HG03060 (cell line): ENCODE results near the gene CEP19.
"Not testable (repeated sequence)": the region's sequence is repeated elsewhere in the genome, so short reads cannot be mapped to it uniquely, and the experiment has no call there.

Experiments used
- ATAC-seq: cut with Tn5 transposase; IDR thresholded peaks from one replicate; pipeline ENCODE4 v1.9.1; 2021; ENCODE audit warnings: low read depth, moderate number of reproducible peaks; ENCODE audit not compliant: unreplicated experiment

Gene CEP19, protein sequence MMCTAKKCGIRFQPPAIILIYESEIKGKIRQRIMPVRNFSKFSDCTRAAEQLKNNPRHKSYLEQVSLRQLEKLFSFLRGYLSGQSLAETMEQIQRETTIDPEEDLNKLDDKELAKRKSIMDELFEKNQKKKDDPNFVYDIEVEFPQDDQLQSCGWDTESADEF

DNA sequence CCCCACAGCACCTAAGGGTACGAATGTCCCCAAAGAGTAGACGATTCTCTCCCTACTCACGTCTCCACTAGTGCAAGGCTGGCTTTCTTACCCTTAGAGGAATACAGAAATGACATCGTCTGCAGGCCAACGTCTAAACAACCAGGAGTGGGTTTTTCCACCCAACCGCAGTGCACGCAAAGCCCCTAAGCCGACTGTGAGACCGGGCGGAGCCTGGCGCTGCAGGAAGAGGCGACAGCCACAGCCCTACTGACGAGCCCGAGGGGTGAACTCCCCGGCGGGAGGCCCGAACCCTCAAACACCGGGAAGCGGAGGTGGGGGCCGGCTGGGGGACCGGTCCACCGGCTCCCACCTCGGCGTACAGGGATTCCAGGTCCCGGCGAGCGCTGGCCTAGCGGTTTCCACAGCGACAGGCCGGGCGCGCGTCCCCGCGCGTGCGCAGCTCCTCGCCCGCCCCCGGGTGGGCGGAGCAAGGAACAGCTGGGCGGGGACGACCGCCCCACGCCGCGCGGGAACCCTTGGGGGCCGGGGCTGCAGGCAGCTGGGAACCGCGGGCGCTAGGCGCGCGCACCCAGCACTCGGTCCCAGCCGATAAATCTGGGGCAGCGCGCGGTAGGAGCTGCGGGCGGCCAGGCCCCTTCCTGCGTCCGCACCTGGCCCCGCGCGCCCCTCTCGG lies at the start of gene CEP19, which contains the start of gene PIGX:
CEP19 (minus strand) TSS at position 413 of the 676 bp plus-strand sequence. CDS start 3,593 bp downstream, outside the sequence.
PIGX (plus strand) TSS at position 540 of the 676 bp plus-strand sequence.
- ATAC-seq: peak; percentile 41

DNA sequence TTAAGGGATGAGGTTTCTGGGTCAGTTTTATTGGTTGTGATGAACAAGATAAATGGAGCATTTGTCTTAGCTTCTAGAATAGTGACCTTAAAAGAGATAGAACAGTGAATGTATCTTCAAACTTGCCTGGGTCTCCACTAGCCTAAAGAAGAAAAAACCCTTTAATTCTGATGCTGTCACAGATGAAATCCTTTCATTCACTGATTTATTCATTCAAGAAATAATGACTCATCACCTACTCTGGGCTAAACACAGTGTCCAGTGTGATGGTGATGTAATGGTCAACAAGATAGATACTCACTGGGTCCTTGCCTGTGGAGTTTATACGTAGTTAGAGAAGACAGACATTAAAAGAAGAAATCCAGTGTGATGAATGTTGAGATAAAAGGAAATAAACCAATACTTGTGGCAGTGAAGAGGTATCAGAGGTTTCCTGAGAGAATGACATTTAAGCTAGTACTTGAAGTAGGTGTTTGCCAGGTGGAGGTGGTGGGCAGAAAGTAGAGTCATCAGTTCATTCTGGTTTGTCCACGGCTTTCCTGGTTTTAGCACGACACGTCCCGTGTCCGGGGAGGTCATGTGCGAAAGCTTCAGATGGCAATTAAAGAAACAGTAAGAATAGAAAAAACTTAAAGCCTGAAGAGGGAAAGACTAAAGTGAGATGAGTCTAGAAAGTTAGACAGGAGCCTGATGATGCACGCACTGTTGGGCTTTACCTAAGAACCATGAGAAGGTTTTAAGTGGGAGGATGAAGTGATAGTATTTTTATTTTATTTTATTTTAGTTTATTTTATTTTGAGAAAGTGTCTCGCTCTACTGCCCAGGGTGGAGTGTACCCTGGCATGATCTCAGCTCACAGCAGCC lies 46.1 kb upstream of the CEP19 start:
- ATAC-seq: no peak

DNA sequence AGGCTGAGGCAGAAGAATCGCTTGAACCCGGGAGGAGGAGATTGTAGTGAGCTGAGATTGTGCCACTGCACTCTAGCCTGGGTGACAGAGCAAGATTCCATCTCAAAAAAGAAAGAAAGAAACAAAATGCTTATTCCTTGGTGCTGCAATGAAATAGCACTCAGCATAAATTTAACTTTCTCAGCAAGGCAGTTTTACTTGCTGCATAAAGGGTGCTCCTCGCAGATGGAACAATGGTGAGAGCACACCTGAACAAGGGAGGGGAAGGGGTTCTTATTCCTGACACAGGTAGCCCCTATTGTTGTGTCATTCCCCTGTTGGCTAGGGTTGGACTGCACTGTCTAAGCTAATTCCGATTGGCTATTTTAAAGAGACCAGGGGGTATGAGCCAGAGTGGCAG lies 44.7 kb upstream of the CEP19 start:
- ATAC-seq: no peak

DNA sequence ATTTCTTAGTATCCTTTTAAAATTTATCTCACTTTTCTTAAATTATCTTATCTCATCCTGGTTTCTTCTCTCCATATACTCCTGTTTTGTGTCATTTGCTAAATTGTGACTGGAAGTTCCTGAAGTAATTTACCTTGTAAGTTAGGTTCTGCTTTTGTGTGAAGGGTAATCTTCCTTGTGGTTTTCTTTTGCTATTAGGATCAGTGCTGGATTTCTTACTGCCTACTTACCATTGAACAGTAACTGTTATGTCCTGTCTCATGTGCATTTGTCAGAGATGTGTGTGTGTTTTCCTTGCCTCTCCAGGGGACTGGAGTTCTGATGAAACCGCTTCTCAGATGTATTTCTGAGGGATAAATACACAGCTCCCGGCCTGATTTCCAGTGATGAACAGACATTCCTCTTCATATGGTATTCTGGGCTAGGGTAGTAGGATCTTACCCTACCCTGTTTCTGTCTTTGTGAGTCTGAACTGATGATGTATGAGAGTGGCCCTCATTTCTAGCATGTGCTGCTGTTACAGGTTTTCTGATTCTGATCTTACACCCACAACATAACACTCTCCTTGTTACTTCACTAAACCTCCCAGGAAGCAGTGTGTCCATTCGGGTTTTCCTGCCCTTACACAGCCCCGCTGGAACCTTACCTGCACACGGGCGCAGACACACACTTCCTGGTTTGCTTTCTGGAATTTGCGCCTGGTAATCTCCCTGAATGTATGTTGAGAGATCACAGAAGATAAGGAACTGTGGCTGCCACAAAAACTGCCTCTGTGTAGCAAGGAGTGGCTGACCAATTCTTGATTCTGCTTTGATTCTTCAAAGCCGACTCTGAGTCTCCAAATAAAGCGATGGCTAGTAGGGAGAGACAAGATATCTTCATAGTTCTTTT lies 42.3 kb upstream of the CEP19 start:
- ATAC-seq: no peak

DNA sequence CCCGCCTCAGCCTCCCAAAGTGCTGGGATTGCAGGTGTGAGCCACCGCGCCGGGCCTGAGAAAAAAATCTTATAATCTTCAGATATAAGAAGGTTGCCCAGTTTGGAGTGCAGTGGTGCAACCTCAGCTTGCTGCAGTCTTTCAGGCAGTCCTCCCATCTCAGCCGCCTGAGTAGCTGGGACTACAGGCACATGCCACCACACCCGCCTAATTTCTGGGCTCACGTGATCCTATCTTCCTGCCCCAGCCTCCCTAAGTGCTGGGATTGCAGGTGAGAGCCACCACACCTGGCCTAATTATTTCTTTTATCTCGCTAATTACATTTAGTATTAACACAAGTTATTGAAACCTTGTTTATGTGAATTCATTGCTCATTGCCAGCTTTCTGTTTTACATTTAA lies 41.2 kb upstream of the CEP19 start:
- no peak for ATAC-seq

DNA sequence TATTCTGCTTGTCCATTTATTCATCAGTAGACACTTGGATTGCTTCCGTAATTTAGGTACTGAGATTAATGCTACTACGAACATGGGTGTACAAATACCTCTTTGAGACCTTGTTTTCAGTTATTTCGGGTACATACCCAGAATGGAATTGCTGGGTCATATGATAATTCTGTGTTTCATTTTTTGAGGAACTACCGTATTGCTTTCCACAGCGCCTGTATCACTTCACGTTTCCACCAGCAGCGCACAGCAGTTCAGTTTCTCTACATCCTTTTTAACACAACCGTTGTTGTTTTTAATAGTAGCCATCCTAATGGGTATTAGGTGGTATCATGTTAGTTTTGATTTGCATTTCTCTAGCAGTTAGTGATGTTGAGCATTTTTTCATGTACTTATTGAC lies 37.1 kb upstream of the CEP19 start:
- ATAC-seq: no peak

DNA sequence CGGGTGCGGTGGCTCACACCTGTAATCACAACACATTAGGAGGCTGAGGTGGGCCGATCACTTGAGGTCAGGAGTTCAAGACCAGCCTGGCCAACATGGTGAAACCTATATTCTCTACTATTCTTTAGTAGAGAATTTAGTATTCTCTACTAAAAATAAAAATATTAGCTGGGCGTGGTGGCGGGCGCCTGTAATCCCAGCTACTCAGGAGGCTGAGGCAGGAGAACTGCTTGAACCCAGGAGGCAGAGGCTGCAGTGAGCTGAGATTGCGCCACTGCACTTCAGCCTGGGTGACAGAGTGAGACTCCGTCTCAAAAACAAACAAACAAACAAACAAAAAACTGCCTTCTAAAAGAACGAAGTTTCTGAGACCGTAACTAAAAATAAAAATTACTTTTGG lies 31.5 kb upstream of the CEP19 start:
- not testable (repeated sequence) for ATAC-seq

DNA sequence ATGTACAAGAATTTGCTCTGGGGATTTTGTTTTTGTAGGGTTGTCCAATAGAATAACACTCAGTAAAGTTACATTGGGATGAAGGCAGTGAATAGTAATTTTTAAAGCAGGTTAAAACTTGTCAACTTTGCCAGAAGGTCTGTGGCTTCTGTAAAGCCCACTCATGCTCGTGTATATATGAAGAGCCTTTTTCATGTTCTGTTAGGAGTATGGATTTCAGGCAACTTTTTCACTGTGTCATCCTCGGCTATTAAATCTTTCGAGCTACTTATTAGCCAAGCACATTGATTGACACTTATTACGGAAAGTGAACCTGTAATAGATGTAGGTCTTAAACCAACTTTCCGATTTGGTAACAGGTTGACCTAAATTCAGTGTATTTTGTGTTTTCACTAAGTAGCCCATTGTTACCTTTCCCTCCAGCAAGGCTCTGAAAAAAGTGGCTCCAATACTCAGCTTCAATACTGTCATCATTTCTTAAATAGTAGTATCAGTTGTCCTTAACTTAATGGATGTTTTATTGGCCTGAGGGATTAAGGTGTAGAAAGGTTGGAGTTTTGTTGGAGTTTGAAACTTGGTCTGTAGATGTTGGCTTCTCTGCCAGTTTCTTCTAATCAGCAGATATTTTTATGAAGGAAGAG lies 29.3 kb upstream of the CEP19 start:
- ATAC-seq: no peak

DNA sequence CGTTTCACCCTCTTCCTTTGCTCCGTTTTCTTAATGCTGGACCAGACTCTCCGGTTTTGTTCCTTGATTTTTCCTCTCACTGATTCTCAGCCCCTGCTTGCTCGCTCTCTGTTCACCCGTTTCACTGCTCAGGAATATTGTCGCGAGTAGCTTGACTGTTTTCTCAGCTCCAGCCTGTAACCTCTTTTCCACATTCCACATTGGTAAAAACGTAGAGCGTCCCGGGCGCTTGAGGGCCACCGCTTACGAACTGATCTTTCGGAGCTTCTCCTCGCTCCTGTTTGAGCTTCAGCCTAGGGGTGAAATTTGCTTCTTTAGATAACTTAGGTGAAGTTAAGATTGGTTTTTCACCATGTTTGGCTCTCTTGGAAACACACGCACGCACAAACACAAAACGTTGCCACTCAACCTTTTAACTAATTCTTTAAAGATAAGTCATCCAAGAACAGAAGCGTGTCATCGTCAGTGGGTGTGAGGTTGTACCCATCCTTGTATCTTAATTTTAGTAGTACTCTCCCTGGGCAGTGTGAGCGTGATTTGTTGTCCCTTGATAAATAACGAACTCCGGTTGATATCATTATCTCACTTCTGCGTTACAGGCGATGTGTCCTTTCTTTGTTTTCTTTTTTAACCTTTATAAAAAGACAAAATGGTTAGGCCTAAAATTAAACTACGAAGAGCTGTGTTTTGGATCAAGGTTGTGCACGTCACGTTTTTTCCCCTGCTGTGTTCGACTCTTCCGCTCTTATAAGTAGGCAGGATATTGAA lies 28.6 kb upstream of the CEP19 start:
- ATAC-seq: no peak

DNA sequence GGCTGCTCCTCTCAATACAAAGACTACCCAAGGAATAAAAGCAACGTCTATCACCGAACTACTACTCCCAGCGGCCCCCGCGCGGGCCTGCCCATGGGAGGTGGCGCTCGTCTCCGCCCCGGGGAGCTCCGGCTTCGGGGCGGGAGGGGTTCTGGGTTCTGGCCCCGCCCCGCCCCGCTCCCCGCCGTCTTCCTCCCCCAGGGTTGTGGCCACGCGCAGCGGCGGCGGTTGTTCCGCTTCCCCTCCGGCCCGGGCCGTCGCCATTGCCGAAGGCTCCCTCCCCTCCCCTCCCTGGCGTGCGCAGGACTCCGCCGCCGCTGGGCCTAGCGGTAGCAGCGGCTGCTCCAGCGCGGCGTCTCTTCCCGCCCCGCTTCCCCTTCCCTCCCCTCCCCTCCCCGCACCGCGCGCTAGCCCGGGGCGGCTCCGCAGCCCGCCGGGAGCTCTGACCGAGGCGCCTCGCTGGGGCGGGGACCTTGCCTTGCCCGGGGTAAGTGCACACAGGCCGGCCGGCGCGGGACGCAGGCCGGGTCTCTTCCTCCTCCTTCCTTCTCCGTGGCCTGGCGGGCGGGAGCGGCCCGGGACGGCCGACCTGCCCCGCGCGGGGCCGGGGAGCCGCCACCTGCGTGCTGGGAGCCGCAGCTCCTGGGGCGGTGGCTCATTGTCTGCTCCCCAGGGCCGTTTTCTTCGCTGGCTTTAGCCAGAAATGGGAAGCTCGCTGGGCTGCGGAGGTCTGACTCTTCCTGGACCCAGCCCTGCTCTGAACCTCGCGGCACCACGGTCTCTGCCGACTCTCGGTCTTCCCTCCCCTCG lies 27.8 kb upstream of the CEP19 start, which contains the start of gene PAK2:
PAK2 (plus strand) TSS at position 187 of the 810 bp plus-strand sequence. CDS start 42,790 bp downstream, outside the sequence.
- no peak for ATAC-seq

DNA sequence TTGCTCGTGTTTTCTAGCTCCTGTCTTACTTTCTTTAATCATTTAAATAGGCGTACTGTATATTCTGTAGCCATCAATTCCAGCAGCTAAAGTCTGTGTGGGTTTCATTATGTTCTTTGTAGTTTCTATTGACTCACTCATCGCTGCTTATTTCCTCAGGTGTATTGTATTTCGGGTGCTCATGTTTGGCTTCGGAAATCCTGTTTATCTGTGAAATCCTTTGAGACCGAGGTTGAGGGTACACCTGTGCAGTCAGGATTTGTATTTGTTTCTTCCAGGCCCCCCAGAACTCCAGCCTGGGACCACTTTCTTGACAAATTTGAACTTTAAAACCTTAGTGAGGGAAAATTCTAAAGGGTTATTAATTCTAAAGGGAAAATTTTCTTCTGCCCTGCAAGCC lies 25.6 kb upstream of the CEP19 start:
- ATAC-seq: no peak

DNA sequence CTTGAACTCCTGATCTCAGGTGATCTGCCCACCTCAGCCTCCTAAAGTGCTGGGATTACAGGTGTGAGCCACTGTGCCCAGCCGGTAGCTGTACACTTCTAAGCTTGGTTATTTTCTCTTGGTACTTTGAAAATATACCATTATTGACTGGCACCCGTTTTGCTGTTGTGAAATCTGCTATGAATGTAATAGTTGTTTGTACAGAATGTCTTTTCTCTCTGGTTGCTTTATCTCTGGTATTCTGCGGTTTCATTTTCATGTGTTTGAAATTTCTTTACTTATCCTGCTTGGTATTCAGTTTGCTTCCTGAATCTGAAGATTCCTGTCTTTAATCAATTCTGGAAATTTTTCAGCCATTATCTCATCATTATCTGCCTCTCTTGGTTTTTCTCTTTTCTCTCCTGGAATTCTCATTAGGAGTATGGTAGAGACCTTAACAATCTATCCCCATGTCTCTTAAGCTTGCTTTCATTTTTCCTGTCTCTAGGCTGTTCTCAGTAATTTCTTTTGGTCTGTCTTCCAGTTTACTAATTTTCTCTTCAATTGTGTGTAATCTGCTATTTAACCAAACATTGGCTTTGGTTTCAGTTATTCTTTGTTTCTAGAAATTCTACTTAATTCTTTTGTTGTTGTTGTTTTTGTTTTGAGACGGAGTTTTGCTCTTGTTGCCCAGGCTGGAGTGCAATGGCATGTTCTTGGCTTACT lies 24.8 kb upstream of the CEP19 start:
- no peak for ATAC-seq

DNA sequence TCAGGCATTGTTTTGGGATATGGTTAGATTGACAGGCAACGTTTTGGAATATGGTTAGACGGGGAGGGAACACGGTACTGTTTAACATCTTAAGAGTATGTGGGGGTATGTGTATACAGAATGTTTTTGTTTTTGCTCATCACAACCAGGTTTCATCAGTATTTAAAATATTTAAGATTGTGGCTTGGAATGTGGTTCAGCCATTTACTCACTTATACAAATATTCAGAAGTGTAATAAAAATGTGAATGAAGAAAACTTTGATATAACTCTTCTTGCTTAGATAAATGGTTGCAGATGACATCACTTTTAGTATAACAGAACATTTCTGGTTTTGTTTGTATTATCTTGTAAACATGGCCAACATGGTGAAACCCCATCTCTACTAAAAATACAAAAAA lies 23.7 kb upstream of the CEP19 start:
- no peak for ATAC-seq

DNA sequence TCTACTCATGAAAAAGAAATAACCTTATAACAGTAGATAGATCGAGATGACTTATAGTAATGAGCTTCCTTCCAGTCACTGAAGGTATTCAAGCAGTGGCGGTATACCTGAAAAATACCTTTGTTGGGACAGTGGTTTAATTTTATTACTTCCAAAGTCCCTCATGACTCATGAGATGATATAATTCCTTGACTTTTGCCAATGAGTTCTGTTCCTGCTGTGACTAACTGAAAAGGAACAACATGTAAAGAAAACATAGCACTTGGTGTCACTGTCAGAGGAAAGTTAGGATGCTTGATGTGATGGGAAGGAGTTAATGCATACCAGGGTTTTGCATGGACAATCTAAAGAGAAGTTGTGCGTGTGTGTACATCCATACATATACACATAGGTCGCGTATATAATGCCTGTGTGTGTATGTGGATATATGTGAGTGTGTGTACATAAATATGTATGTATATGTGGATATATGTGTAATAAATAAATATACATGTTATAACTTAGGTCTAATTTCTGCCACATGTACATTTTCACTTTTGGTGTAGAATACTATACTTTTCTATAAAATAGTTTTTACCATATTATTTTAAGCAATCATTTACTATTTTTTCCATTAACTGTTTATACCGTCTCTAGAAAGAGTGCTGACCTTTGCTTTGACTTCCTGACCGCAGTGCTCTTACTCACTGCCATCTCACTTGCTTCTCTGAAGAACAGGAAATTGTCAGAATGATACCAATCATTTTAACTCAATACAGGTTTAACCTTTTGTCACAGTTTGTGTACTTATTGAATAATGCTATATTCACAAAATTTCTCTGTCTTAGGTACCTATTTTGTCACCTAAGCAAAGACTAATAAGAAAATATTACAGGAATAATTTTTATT lies 15.0 kb upstream of the CEP19 start:
- ATAC-seq: no peak

DNA sequence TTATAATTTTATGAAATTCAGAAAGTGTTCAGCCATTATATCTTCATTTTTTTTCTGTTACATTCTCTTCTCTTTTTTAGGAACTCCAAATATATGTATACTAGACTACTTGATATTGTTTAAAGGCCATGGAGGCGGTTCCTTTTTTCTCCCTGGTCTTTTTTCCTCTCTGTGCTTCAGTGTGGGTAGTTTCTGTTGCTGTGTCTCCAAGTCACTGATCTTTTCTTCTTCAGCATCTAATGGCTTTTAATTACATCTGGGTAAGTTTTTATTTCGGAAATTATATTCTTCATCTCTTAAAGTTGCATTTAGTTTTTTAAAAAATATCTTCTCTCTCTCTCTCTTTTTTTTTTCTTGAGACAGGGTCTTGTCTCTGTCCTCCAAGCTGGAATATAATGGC lies 9.0 kb upstream of the CEP19 start:
- ATAC-seq: no peak

DNA sequence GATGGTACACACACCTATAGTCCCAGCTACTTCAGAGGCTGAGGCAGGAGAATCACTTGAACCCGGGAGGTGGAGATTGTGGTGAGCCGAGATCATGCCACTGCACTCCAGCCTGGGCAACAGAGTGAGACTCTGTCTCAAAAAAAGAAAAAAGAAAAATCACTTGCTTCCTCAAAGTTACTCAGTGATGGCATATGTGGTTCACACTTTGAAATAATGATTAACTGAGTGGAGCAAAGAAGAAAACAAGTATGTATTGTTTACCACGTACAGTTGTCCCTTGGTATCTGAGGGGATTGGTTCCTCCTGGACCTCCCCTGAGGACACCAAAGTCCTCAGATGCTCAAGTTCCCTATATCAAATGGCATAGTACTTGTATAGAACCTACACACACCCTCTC lies 5.1 kb upstream of the CEP19 start:
- peak; percentile 38 for ATAC-seq
